Astrocyte of the cerebellum (primary cell): ENCODE results near the gene DYNC1H1.

Source experiments
- DNase-seq: peaks from one replicate; pipeline ENCODE4 v3.0.0-alpha.2; 2011; ENCODE audit warnings: low read depth
- H3K4me3 ChIP-seq: 2 replicates; pipeline ENCODE4 v1.5.1; 2011; ENCODE audit warnings: mild to moderate bottlenecking, low read depth, low read length, moderate library complexity
- CTCF ChIP-seq: IDR thresholded peaks from 2 replicates; pipeline ENCODE4 v1.5.1; 2012; ENCODE audit warnings: low read length, low read depth, moderate library complexity, mild to moderate bottlenecking; ENCODE audit errors: missing control alignments
- in situ Hi-C: cut with HindIII; loops from 2 replicates; pipeline ENCODE4 v1.10.0; 2017; ENCODE audit warnings: low sequenced_read_pairs

Gene DYNC1H1

GRCh38 chr14:102055181-102055901 is 91.0 kb downstream of the DYNC1H1 start:
- DNase-seq, result peak; percentile 76

GRCh38 chr14:102056694-102057442 is 92.5 kb downstream of the DYNC1H1 start:
- no peak for TF ChIP-seq CTCF
- no peak overlapping the region for H3K4me3 ChIP-seq
- in situ Hi-C loops, result no loop called here
- DNase-seq, result no peak

More at GRCh38 chr14:102055181-102055901, 91.0 kb downstream of the DYNC1H1 start:
- no peak for TF ChIP-seq CTCF
- no peak overlapping the region for H3K4me3 ChIP-seq
- in situ Hi-C loops, result no loop called here

- in situ Hi-C loops, result no loop called here
- no peak for DNase-seq
- H3K4me3 ChIP-seq, result no peak overlapping the region
- no peak for TF ChIP-seq CTCF
Observed at GRCh38 chr14:102057480-102058114, 93.2 kb downstream of the DYNC1H1 start.

- DNase-seq, result no peak
- no peak overlapping the region for H3K4me3 ChIP-seq
- in situ Hi-C loops, result no loop called here
- TF ChIP-seq CTCF, result no peak
Observed at GRCh38 chr14:102058146-102058545, 93.8 kb downstream of the DYNC1H1 start.

- H3K4me3 ChIP-seq, result no peak overlapping the region
- in situ Hi-C loops, result no loop called here
- no peak for TF ChIP-seq CTCF
- no peak for DNase-seq
Observed at GRCh38 chr14:102058961-102059360, 94.6 kb downstream of the DYNC1H1 start.

- peak; percentile 82 for DNase-seq
- TF ChIP-seq CTCF, result peak; percentile 45
- in situ Hi-C loops, result no loop called here
- H3K4me3 ChIP-seq, result no peak overlapping the region
Observed at GRCh38 chr14:102063109-102063807, 98.9 kb downstream of the DYNC1H1 start.
